BLaER1 treated with 17β-estradiol and CSF1 and Interleukin-3, amounts not matched to agents 10 nM and 100 nM (cell line): Measurements from ENCODE around the gene PILRB.
A peak's percentile ranks its signal among the peaks of the same experiment; 100 is the strongest.
"Not testable (repeated sequence)": the region's sequence is repeated elsewhere in the genome, so short reads cannot be mapped to it uniquely, and the experiment has no call there.

Source experiments
- H3K27ac ChIP-seq, 11 experiments: shearing (Covaris generic); formaldehyde crosslinking; 2 replicates each; pipeline ENCODE4 v1.8.1; 2022
- H3K27me3 ChIP-seq, 11 experiments: shearing (Covaris generic); formaldehyde crosslinking; 2 replicates each; pipeline ENCODE4 v1.8.1; 2022
- H3K36me3 ChIP-seq, 11 experiments: shearing (Covaris generic); formaldehyde crosslinking; 2 replicates each; pipeline ENCODE4 v1.8.1; 2022
- H3K4me1 ChIP-seq, 10 experiments: shearing (Covaris generic); formaldehyde crosslinking; 2 replicates each; pipeline ENCODE4 v1.8.1; 2022
- H3K4me2 ChIP-seq, 11 experiments: shearing (Covaris generic); formaldehyde crosslinking; 2 replicates each; pipeline ENCODE4 v1.8.1; 2022
- H3K4me3 ChIP-seq, 10 experiments: shearing (Covaris generic); formaldehyde crosslinking; 2 replicates each; pipeline ENCODE4 v1.8.1; 2022
- H3K9ac ChIP-seq, 11 experiments: shearing (Covaris generic); formaldehyde crosslinking; 2 replicates each; pipeline ENCODE4 v1.8.1; 2022
- H3K9me3 ChIP-seq, 11 experiments: shearing (Covaris generic); formaldehyde crosslinking; replicated peaks in 1 of 11; 2 replicates each; pipeline ENCODE4 v1.8.1; 2022
- H4K20me1 ChIP-seq, 11 experiments: shearing (Covaris generic); formaldehyde crosslinking; 2 replicates each; pipeline ENCODE4 v1.8.1; 2022
- Cebpa-rat ChIP-seq, 11 experiments: shearing (Covaris generic); IDR thresholded peaks; 2 replicates each; pipeline ENCODE4 v1.8.1; 2022

PILRB gene

DNA sequence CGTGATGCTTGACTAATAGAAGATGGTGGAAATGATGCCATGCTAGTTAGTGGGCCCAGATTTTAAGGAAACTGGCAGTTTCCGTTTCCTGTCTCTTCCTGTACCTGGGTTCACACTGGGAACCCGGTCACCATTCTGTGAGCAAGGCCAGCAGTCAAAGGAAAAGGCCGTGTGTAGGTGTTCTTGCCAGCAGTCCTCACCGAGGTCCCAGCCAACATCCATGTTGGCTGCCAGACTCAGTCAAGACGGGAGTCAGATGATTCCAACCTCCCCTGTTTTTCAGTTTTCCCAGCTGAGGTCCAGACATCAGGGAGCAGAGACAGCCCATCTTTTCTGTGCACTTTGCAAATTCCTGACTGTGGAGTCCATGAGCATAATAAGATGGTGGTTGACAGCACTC lies 15.2 kb upstream of the PILRB start:
- Histone ChIP-seq H4K20me1 (peaks cover 0 to 60% (median 46%) of the 10 kb centered on the region in 11 experiments; a peak in 19 of 22 replicates), H3K27ac (no peak overlapping the region), H3K27me3 (no peaks in the 10 kb centered on the region), H3K36me3 (peaks cover 32 to 80% (median 67%) of the 10 kb centered on the region in 11 experiments), H3K9me3 (no peaks in the 10 kb centered on the region), H3K9ac (no peak overlapping the region), H3K4me2 (0 out of 22 replicates have a peak overlapping the region, but pooled peaks of 1 of the 11 experiments have one; percentile 5), H3K4me1 (peaks cover 9 to 54% (median 44%) of the 10 kb centered on the region in 10 experiments), H3K4me3 (no peak overlapping the region)
- TF ChIP-seq Cebpa-rat (IDR thresholded peaks at IDR 0.05): no peak

DNA sequence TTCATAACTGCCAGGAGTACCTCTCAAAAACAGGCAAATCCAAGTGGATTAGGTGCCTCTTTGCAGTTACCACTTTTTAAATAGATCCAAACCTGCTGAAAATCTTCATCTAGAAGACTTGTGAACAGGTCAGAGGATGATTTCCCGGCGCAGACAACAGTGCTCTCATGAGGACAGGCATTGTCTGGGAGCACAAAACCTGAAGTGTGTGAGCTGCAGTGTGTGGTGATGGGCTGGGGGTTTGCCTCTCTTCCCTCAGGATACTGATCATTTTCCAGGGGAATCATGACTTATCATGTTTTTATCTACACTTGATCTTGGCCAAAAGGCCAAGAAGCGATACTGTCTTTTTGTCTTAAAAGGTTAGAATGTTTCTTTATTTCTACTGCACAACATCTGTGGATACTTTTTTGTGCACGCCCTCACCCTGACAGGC lies 13.8 kb upstream of the PILRB start:
- Histone ChIP-seq H3K36me3 (peaks cover 45 to 80% (median 69%) of the 10 kb centered on the region in 11 experiments), H3K9ac (peak overlapping the region in 3 of 11 experiments; percentile 24 to 35 (median 25); a peak in 1 of 22 replicates), H3K4me2 (peak overlapping the region in 9 of 11 experiments; percentile 12 to 84 (median 75); a peak in 10 of 22 replicates), H3K27ac (peak overlapping the region in 5 of 11 experiments; percentile 29 to 80 (median 68); a peak in 5 of 22 replicates), H3K4me1 (peaks cover 6 to 49% (median 40%) of the 10 kb centered on the region in 10 experiments), H4K20me1 (peaks cover 0 to 59% (median 46%) of the 10 kb centered on the region in 11 experiments; a peak in 19 of 22 replicates)
- not testable (repeated sequence) for H3K9me3 ChIP-seq, H3K27me3 ChIP-seq, H3K4me3 ChIP-seq

GRCh38 chr7:100344560-100345287 lies 13.2 kb upstream of the PILRB start:
- H3K4me2 ChIP-seq: peak overlapping the region; percentile 64 to 84 (median 77)
- not testable (repeated sequence) for H3K9me3 ChIP-seq, H3K27me3 ChIP-seq
- H3K36me3 ChIP-seq: peaks cover 51 to 80% (median 72%) of the 10 kb centered on the region in 11 experiments
- H4K20me1 ChIP-seq: peaks cover 0 to 62% (median 46%) of the 10 kb centered on the region in 11 experiments; a peak in 19 of 22 replicates
- peaks cover 6 to 49% (median 40%) of the 10 kb centered on the region in 10 experiments for H3K4me1 ChIP-seq
- H3K4me3 ChIP-seq: peak overlapping the region in 4 of 10 experiments; percentile 27 to 58 (median 36); a peak in 6 of 20 replicates
- peak overlapping the region in 10 of 11 experiments; percentile 32 to 80 (median 74); a peak in 19 of 22 replicates for H3K27ac ChIP-seq
- H3K9ac ChIP-seq: peak overlapping the region in 9 of 11 experiments; percentile 32 to 66 (median 57); a peak in 14 of 22 replicates

DNA sequence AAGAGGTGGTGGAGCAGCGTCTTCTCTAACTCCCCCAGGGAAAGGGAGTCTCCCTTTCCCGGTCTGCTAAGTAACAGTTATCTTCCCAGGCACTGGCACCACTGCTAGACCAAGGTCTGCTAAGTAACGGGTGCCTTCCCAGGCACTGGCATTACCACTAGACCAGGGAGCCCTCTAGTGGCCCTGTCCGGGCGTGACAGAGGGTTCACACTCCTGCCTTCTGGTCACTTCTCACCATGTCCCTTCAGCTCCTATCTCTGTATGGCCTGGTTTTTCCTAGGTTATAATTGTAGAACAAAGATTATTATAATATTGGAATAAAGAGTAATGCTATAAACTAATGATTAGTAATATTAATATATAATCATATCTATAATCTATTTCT lies 12.6 kb upstream of the PILRB start:
- peak overlapping the region in 6 of 11 experiments; percentile 26 to 80 (median 47); a peak in 4 of 22 replicates for H3K27ac ChIP-seq
- not testable (repeated sequence) for H3K9me3 ChIP-seq, H3K4me3 ChIP-seq, H3K27me3 ChIP-seq
- H3K9ac ChIP-seq: peak overlapping the region in 2 of 11 experiments; percentile 41 to 46; a peak in 1 of 22 replicates
- H3K36me3 ChIP-seq: peaks cover 56 to 81% (median 78%) of the 10 kb centered on the region in 11 experiments
- H3K4me2 ChIP-seq: peak overlapping the region in 9 of 11 experiments; percentile 27 to 84 (median 72); a peak in 11 of 22 replicates
- peaks cover 6 to 49% (median 40%) of the 10 kb centered on the region in 10 experiments for H3K4me1 ChIP-seq
- peaks cover 0 to 67% (median 46%) of the 10 kb centered on the region in 11 experiments; a peak in 19 of 22 replicates for H4K20me1 ChIP-seq

GRCh38 chr7:100346921-100347320 lies 11.0 kb upstream of the PILRB start:
- peaks cover 6 to 43% (median 36%) of the 10 kb centered on the region in 10 experiments for H3K4me1 ChIP-seq
- no peak overlapping the region for H3K4me3 ChIP-seq
- no peak overlapping the region for H3K4me2 ChIP-seq
- peaks cover 0 to 62% (median 42%) of the 10 kb centered on the region in 11 experiments; a peak in 18 of 22 replicates for H4K20me1 ChIP-seq
- H3K27me3 ChIP-seq: no peaks in the 10 kb centered on the region
- peak overlapping the region in 7 of 11 experiments; percentile 1 to 40 (median 17); a peak in 6 of 22 replicates for H3K9ac ChIP-seq
- H3K36me3 ChIP-seq: peaks cover 58 to 86% (median 83%) of the 10 kb centered on the region in 11 experiments
- no peaks in the 10 kb centered on the region for H3K9me3 ChIP-seq
- peak overlapping the region in 2 of 11 experiments; percentile 22 to 35; a peak in 2 of 22 replicates for H3K27ac ChIP-seq
- no peak for TF ChIP-seq Cebpa-rat (IDR thresholded peaks at IDR 0.05)

DNA sequence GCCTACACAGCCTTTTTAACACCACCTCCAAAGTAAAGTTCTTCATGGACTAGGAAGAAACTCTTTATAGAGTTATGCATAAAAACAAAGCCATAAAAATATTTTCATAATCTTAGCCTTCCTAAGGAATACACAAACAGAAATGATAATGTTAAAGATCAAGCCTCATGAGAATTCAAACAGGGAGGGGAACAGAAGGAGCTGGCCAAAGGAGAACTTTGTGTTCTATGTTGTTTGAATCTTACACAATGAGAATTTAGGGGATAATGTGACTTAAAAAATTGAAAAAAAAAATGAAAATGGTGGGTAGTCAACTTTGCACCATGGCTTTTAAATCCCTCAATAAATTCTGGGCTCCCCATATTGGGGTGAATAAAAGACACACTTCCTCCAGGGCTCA lies 9.1 kb upstream of the PILRB start:
- no peaks in the 10 kb centered on the region for H3K27me3 ChIP-seq
- peaks cover 69 to 86% (median 82%) of the 10 kb centered on the region in 11 experiments for H3K36me3 ChIP-seq
- H3K4me2 ChIP-seq: no peak overlapping the region
- H3K9ac ChIP-seq: peak overlapping the region in 1 of 11 experiments; percentile 51; a peak in 1 of 22 replicates
- H3K9me3 ChIP-seq: no peaks in the 10 kb centered on the region
- H3K4me1 ChIP-seq: peaks cover 6 to 30% (median 20%) of the 10 kb centered on the region in 10 experiments
- no peak for TF ChIP-seq Cebpa-rat (IDR thresholded peaks at IDR 0.05)
- no peak overlapping the region for H3K27ac ChIP-seq
- H3K4me3 ChIP-seq: no peak overlapping the region
- peaks cover 0 to 46% (median 28%) of the 10 kb centered on the region in 11 experiments; a peak in 18 of 22 replicates for H4K20me1 ChIP-seq

GRCh38 chr7:100349757-100350156 lies 8.2 kb upstream of the PILRB start:
- no peaks in the 10 kb centered on the region for H3K27me3 ChIP-seq
- peaks cover 79 to 92% (median 90%) of the 10 kb centered on the region in 11 experiments for H3K36me3 ChIP-seq
- TF ChIP-seq Cebpa-rat (IDR thresholded peaks at IDR 0.05): no peak
- H3K27ac ChIP-seq: no peak overlapping the region
- H3K4me2 ChIP-seq: no peak overlapping the region
- H3K4me3 ChIP-seq: no peak overlapping the region
- peak overlapping the region in 2 of 11 experiments; percentile 22 to 51; a peak in 2 of 22 replicates for H3K9ac ChIP-seq
- no peaks in the 10 kb centered on the region for H3K9me3 ChIP-seq
- peaks cover 3 to 21% (median 11%) of the 10 kb centered on the region in 10 experiments for H3K4me1 ChIP-seq
- peaks cover 0 to 43% (median 19%) of the 10 kb centered on the region in 11 experiments; a peak in 18 of 22 replicates for H4K20me1 ChIP-seq

DNA sequence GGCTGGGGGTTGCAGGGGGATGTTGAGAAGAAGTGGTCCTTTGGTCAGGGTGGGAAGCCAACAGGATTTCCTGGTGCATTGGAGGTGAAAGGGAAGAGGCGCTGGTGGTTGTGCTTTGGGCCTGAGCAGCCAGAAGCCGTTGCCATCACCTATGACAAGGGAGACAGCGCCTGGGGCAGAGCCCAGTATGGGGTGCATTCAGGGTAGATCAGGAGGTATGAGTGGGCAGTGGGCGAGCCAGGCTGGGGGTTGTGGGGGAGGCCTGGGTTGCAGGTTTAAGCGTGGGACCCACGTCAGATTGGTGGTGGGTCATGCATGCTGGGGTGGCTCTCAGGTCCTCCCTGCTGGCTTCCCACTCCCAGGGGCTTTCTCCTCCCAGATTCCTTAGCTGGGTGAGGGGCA lies 6.3 kb upstream of the PILRB start:
- H3K9me3 ChIP-seq: no peaks in the 10 kb centered on the region
- no peak for TF ChIP-seq Cebpa-rat (IDR thresholded peaks at IDR 0.05)
- H3K27ac ChIP-seq: no peak overlapping the region
- H3K4me3 ChIP-seq: no peak overlapping the region
- no peak overlapping the region for H3K4me2 ChIP-seq
- H3K4me1 ChIP-seq: peaks cover 0 to 23% (median 7%) of the 10 kb centered on the region in 10 experiments; a peak in 13 of 20 replicates
- H3K27me3 ChIP-seq: no peaks in the 10 kb centered on the region
- peaks cover 0 to 48% (median 17%) of the 10 kb centered on the region in 11 experiments; a peak in 13 of 22 replicates for H4K20me1 ChIP-seq
- peak overlapping the region in 4 of 11 experiments; percentile 1 to 18 (median 12); a peak in 1 of 22 replicates for H3K9ac ChIP-seq
- peaks cover 91 to 100% (median 98%) of the 10 kb centered on the region in 11 experiments for H3K36me3 ChIP-seq

- not testable (repeated sequence) for H3K27ac ChIP-seq, H3K9me3 ChIP-seq, H3K4me2 ChIP-seq, H3K27me3 ChIP-seq, H3K9ac ChIP-seq, H3K4me3 ChIP-seq
- Histone ChIP-seq H4K20me1 (peaks cover 0 to 47% (median 14%) of the 10 kb centered on the region in 11 experiments; a peak in 12 of 22 replicates), H3K4me1 (peaks cover 0 to 30% (median 9%) of the 10 kb centered on the region in 10 experiments; a peak in 13 of 20 replicates), H3K36me3 (peaks cover 88 to 100% (median 98%) of the 10 kb centered on the region in 11 experiments)
Measured at GRCh38 chr7:100352230-100352781, 5.6 kb upstream of the PILRB start.
